ENCODE results near the gene NLE1.

DNA sequence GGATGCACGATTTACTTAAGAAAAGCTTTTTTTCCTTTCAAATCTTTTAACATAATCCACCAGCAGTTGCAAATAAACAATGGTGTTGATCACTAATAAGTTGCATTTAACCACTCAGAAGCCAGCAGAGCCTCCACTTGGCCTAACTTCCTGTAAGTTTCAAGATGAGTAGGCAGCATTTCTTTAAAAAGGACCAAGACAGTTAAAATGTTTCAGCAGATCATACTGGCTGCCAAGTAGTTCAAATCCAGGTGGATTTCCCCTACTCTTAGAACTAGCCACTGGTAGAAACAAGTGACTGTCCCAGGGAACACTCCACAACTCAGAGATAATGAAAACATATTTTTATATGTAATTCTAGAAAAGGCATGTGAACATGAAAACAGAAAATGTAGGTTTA, 61.6 kb downstream of the NLE1 start:
- TF ChIP-seq, protein P1, sequence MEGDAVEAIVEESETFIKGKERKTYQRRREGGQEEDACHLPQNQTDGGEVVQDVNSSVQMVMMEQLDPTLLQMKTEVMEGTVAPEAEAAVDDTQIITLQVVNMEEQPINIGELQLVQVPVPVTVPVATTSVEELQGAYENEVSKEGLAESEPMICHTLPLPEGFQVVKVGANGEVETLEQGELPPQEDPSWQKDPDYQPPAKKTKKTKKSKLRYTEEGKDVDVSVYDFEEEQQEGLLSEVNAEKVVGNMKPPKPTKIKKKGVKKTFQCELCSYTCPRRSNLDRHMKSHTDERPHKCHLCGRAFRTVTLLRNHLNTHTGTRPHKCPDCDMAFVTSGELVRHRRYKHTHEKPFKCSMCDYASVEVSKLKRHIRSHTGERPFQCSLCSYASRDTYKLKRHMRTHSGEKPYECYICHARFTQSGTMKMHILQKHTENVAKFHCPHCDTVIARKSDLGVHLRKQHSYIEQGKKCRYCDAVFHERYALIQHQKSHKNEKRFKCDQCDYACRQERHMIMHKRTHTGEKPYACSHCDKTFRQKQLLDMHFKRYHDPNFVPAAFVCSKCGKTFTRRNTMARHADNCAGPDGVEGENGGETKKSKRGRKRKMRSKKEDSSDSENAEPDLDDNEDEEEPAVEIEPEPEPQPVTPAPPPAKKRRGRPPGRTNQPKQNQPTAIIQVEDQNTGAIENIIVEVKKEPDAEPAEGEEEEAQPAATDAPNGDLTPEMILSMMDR (IDR thresholded peaks at IDR 0.05; ENCODE audit: insufficient read depth, low read length), result no peak
- no peak for TF ChIP-seq REST (IDR thresholded peaks at IDR 0.05; ENCODE audit: insufficient replicate concordance, low read depth)
- TF ChIP-seq POLR2AphosphoS5 (IDR thresholded peaks at IDR 0.05; ENCODE audit: low read depth), result no peak
- no peak for TF ChIP-seq GABPA (IDR thresholded peaks at IDR 0.05; ENCODE audit: low read depth)
- no peak for TF ChIP-seq SPI1 (IDR thresholded peaks at IDR 0.05; ENCODE audit: borderline replicate concordance, low read depth)
